Measurements from ENCODE around the gene RPRD1B. TPM values are rescaled to one million over a fixed set of nuclear protein-coding genes. Genes with fewer than 3 reads are reported as not detected.

Gene RPRD1B
- total RNA-seq, 1 donor from 2014 or later: 39.4 TPM

- Mint-ChIP-seq H3K36me3 (ENCODE audit: low read depth) (peaks cover 57% of the 10 kb centered on the region), H3K4me1 (ENCODE audit: low read depth) (peaks cover 27% of the 10 kb centered on the region), H3K27me3 (ENCODE audit: low read depth) (no peaks in the 10 kb centered on the region), H3K27ac (no peak overlapping the region), H3K9me3 (no peaks in the 10 kb centered on the region), H3K4me3 (ENCODE audit: low read depth) (no peak overlapping the region)
- DNase-seq (ENCODE audit: low spot score): no peak
- intact Hi-C loops (cut with micrococcal nuclease): loop anchor here (5.0 to 10.0 kb wide), 4 partner anchors 70 to 430 kb away; partner anchors contain the start of gene VSTM2L
These were observed 41.6 kb upstream of the RPRD1B start for GRCh38 chr20:37991908-37992307.

- intact Hi-C loops (cut with micrococcal nuclease): loop anchor here (5.0 to 10.0 kb wide), 4 partner anchors 71 to 431 kb away; partner anchors contain the start of gene VSTM2L
- no peaks in the 10 kb centered on the region for H3K27me3 Mint-ChIP-seq (ENCODE audit: low read depth)
- H3K4me3 Mint-ChIP-seq (ENCODE audit: low read depth): no peak overlapping the region
- peaks cover 60% of the 10 kb centered on the region for H3K36me3 Mint-ChIP-seq (ENCODE audit: low read depth)
- no peak overlapping the region for H3K27ac Mint-ChIP-seq
- no peak for DNase-seq (ENCODE audit: low spot score)
- peaks cover 27% of the 10 kb centered on the region for H3K4me1 Mint-ChIP-seq (ENCODE audit: low read depth)
- H3K9me3 Mint-ChIP-seq: no peaks in the 10 kb centered on the region
These were observed 40.6 kb upstream of the RPRD1B start for GRCh38 chr20:37992802-37993409.

GRCh38 chr20:37994512-37994911 is 39.0 kb upstream of the RPRD1B start:
- no peak for DNase-seq (ENCODE audit: low spot score)
- Mint-ChIP-seq H3K27me3 (ENCODE audit: low read depth) (no peaks in the 10 kb centered on the region), H3K4me1 (ENCODE audit: low read depth) (peaks cover 29% of the 10 kb centered on the region), H3K9me3 (no peaks in the 10 kb centered on the region), H3K27ac (no peak overlapping the region), H3K4me3 (ENCODE audit: low read depth) (no peak overlapping the region), H3K36me3 (ENCODE audit: low read depth) (peaks cover 63% of the 10 kb centered on the region)
- intact Hi-C loops (cut with micrococcal nuclease): loop anchor here (5.0 to 10.0 kb wide), 4 partner anchors 72 to 432 kb away; partner anchors contain the start of gene VSTM2L

- no peak for DNase-seq (ENCODE audit: low spot score)
- no peak overlapping the region for H3K4me3 Mint-ChIP-seq (ENCODE audit: low read depth)
- no peaks in the 10 kb centered on the region for H3K27me3 Mint-ChIP-seq (ENCODE audit: low read depth)
- peaks cover 61% of the 10 kb centered on the region for H3K36me3 Mint-ChIP-seq (ENCODE audit: low read depth)
- H3K27ac Mint-ChIP-seq: no peak overlapping the region
- peaks cover 20% of the 10 kb centered on the region for H3K4me1 Mint-ChIP-seq (ENCODE audit: low read depth)
- no peaks in the 10 kb centered on the region for H3K9me3 Mint-ChIP-seq
- intact Hi-C loops (cut with micrococcal nuclease): loop anchor here (10.0 kb wide), 1 partner anchor 141 kb away; no protein-coding TSS in a partner anchor
These were observed 37.5 kb upstream of the RPRD1B start for GRCh38 chr20:37995856-37996605.

DNA sequence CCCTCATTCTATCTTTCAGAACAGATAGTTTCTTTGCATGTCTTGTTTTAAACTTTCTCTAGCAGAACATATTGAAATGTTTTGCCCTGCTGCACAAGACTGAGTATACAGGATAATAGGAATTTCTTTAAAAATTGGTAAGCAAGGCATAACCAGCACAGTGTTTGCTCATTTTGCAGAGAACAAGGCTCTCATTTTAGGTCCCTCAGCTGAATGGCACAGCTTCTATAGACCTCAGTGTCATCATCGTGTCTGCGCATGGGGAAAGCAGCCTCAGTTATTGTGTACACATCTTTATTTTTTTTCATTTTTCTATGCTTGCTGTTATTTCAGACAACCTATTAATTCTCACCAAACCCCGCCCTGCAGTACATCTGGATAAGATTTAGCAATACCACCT is 36.0 kb upstream of the RPRD1B start:
- Mint-ChIP-seq H3K27me3 (ENCODE audit: low read depth) (no peaks in the 10 kb centered on the region), H3K27ac (no peak overlapping the region), H3K4me1 (ENCODE audit: low read depth) (peaks cover 24% of the 10 kb centered on the region), H3K36me3 (ENCODE audit: low read depth) (peaks cover 66% of the 10 kb centered on the region), H3K9me3 (no peaks in the 10 kb centered on the region), H3K4me3 (ENCODE audit: low read depth) (no peak overlapping the region)
- intact Hi-C loops (cut with micrococcal nuclease): loop anchor here (10.0 kb wide), 1 partner anchor 143 kb away; no protein-coding TSS in a partner anchor
- no peak for DNase-seq (ENCODE audit: low spot score)

DNA sequence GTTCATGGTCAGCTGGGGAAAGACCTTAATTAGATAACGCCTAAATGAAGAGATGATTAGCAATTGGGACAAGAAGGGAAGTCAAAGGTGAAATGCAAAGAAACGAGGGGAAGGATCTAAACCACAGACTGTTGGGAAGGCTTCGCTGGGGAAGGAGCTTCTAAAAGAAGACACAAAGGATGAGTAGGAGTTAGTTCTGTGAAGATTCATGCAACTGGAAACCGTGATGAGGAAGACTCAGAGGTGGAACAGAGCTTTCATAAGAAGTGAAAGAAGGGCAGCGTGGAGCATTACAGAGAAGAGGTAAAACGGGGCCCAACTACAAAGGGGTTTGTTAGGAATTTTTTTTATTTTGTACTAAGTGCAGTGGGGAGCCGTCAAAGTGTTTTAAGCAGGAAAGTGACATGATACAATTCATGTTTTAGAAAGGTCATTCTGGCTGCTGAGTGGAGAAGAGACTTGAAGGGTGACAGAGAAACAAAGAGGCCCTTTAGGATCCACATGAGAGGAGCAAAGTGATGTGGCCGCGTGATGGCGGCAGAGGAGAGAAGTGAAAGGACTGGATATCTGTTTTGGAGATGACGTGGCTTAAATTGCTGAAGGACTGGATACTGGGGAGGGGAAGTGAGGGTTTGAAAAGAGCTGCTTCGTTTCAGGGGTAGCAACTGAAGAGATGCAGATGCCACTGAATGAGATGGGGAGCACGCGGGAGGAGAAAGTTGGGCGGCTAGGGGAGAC is 33.9 kb upstream of the RPRD1B start:
- Mint-ChIP-seq H3K27me3 (ENCODE audit: low read depth) (no peaks in the 10 kb centered on the region), H3K36me3 (ENCODE audit: low read depth) (peaks cover 69% of the 10 kb centered on the region), H3K4me3 (ENCODE audit: low read depth) (no peak overlapping the region), H3K4me1 (ENCODE audit: low read depth) (peaks cover 22% of the 10 kb centered on the region), H3K9me3 (no peaks in the 10 kb centered on the region), H3K27ac (peak overlapping the region; percentile 7)
- intact Hi-C loops (cut with micrococcal nuclease): loop anchor here (10.0 kb wide), 2 partner anchors 55 to 145 kb away; no protein-coding TSS in a partner anchor
- DNase-seq (ENCODE audit: low spot score): no peak

DNA sequence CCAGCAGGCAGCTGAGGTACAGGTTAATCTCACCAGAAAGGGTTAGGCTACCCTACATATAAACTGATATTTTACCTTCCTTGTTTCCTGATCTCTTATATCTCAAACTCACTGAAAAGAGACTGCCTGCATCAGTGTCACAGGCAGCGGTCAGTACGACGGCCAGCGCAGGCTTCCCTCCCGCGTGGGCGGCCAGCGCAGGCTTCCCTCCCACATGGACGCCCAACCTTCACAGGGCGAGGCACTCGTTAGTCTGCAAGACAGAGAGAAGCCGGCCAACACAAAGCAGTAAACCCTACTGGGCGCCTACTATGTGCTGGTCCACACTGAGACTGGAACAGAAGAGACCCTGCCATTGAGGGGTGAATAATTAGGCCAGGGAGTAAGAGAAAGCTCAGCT is 33.3 kb upstream of the RPRD1B start:
- no peaks in the 10 kb centered on the region for H3K9me3 Mint-ChIP-seq
- H3K4me3 Mint-ChIP-seq (ENCODE audit: low read depth): no peak overlapping the region
- H3K27ac Mint-ChIP-seq: no peak overlapping the region
- peaks cover 69% of the 10 kb centered on the region for H3K36me3 Mint-ChIP-seq (ENCODE audit: low read depth)
- no peaks in the 10 kb centered on the region for H3K27me3 Mint-ChIP-seq (ENCODE audit: low read depth)
- peaks cover 22% of the 10 kb centered on the region for H3K4me1 Mint-ChIP-seq (ENCODE audit: low read depth)
- DNase-seq (ENCODE audit: low spot score): no peak
- intact Hi-C loops (cut with micrococcal nuclease): loop anchor here (10.0 kb wide), 1 partner anchor 55 kb away; no protein-coding TSS in a partner anchor

DNA sequence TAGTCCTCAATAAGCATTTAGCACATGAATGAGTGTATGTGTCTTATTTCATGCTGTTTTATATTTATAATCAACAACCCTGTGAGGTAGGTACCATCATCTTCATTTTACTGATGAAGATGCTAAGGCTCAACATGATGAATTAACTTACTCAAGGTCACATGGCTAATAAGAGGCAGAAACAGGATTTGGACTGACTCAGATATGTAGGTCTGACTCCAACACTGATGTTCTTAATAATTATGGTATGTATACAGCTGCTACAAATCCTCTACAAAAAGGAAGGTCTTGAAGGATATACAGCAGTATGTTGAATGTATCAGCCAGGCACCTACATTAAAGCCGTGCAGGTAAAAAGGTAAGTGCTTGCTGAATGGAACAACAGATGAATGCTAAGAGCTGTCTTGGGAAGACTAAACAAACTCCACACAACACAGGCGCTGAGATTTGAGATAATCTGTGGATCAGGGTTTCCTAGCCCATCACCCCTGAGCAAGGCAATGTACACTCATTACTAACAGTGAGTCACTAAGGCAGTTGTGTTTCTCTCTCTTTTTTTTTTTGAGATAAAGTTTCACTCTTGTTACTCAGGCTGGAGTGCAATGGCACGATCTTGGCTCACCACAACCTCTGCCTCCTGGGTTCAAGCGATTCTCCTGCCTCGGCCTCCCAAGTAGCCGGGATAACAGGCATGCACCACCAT is 32.2 kb upstream of the RPRD1B start:
- Mint-ChIP-seq H3K36me3 (ENCODE audit: low read depth) (peaks cover 71% of the 10 kb centered on the region), H3K9me3 (no peaks in the 10 kb centered on the region), H3K4me1 (ENCODE audit: low read depth) (peaks cover 27% of the 10 kb centered on the region), H3K4me3 (ENCODE audit: low read depth) (no peak overlapping the region), H3K27ac (no peak overlapping the region), H3K27me3 (ENCODE audit: low read depth) (no peaks in the 10 kb centered on the region)
- intact Hi-C loops (cut with micrococcal nuclease): loop anchor here (1.0 to 10.0 kb wide), 2 partner anchors 11 to 53 kb away; no protein-coding TSS in a partner anchor
- no peak for DNase-seq (ENCODE audit: low spot score)

DNA sequence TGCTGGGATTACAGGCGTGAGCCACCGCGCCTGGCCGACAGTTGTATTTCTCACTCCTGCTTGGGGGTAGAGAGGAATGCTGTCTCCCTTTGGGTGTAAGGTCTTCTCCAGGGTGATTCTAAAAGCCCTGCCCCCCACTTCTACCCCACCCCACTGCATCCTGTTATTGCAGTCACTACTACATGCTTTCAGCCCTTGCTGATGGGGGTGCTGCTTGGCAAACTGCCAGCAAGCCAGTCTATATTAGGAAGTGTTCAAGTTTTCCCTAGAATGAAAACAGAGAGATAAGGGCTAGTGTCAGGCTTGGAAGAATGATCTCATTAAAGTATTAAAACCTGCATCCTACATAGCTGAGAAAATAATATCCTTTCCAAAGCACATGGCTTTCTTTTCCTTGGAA is 31.6 kb upstream of the RPRD1B start:
- Mint-ChIP-seq H3K4me1 (ENCODE audit: low read depth) (peaks cover 32% of the 10 kb centered on the region), H3K27me3 (ENCODE audit: low read depth) (no peaks in the 10 kb centered on the region), H3K4me3 (ENCODE audit: low read depth) (no peak overlapping the region), H3K9me3 (no peaks in the 10 kb centered on the region), H3K36me3 (ENCODE audit: low read depth) (peaks cover 74% of the 10 kb centered on the region), H3K27ac (no peak overlapping the region)
- DNase-seq (ENCODE audit: low spot score): no peak
- intact Hi-C loops (cut with micrococcal nuclease): loop anchor here (1.0 to 10.0 kb wide), 2 partner anchors 12 to 53 kb away; no protein-coding TSS in a partner anchor

DNA sequence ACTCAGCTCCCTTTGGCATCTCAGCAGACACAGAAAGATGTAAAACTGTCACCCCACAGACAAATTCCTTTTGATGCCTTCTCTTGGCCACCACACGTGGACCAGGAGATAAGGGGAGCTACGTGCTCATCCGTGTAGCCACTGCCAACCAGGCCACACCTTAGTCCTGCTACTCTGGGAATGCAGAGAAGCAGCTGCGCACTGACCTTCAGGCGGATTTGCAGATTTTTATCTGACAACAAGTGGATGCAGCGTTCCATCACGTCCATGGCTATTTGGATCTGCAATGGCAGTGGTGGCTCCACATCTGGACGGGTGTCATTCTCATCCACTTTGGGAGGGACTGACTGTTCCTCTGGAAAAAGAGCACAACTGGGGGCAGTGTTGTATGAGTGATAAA is 31.1 kb upstream of the RPRD1B start:
- H3K9me3 Mint-ChIP-seq: no peaks in the 10 kb centered on the region
- H3K36me3 Mint-ChIP-seq (ENCODE audit: low read depth): peaks cover 73% of the 10 kb centered on the region
- H3K4me3 Mint-ChIP-seq (ENCODE audit: low read depth): no peak overlapping the region
- H3K27ac Mint-ChIP-seq: no peak overlapping the region
- no peak for DNase-seq (ENCODE audit: low spot score)
- peaks cover 32% of the 10 kb centered on the region for H3K4me1 Mint-ChIP-seq (ENCODE audit: low read depth)
- H3K27me3 Mint-ChIP-seq (ENCODE audit: low read depth): no peaks in the 10 kb centered on the region
- intact Hi-C loops (cut with micrococcal nuclease): loop anchor here (10.0 kb wide), 1 partner anchor 52 kb away; no protein-coding TSS in a partner anchor

GRCh38 chr20:38004416-38004815 is 29.1 kb upstream of the RPRD1B start:
- H3K4me1 Mint-ChIP-seq (ENCODE audit: low read depth): peaks cover 30% of the 10 kb centered on the region
- H3K27ac Mint-ChIP-seq: no peak overlapping the region
- no peaks in the 10 kb centered on the region for H3K27me3 Mint-ChIP-seq (ENCODE audit: low read depth)
- H3K4me3 Mint-ChIP-seq (ENCODE audit: low read depth): no peak overlapping the region
- intact Hi-C loops (cut with micrococcal nuclease): loop anchor here (10.0 kb wide), 1 partner anchor 50 kb away; no protein-coding TSS in a partner anchor
- H3K9me3 Mint-ChIP-seq: no peaks in the 10 kb centered on the region
- H3K36me3 Mint-ChIP-seq (ENCODE audit: low read depth): peaks cover 75% of the 10 kb centered on the region
- no peak for DNase-seq (ENCODE audit: low spot score)

DNA sequence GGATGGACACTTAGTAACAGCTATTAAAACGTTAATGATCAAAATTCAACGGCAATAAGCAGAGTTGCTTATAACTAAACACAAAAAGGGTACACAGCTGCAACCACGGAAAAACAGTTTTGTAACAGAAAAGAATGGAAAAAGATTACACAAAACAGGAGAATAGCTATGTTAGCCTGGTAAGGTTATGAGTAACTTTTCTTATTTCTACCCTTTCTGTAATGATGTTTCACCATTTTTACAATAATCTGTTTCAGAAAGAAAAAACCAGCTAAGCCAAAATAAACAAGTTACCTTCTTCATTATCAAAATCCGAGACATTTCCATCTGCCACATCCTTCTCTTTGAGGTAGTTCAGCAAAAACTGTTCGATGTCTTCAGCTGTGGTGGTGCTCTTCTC is 27.6 kb upstream of the RPRD1B start:
- H3K27ac Mint-ChIP-seq: peak overlapping the region; percentile 23
- no peaks in the 10 kb centered on the region for H3K9me3 Mint-ChIP-seq

More for the DNA sequence above, 27.6 kb upstream of the RPRD1B start:
- peaks cover 24% of the 10 kb centered on the region for H3K4me1 Mint-ChIP-seq (ENCODE audit: low read depth)
- intact Hi-C loops (cut with micrococcal nuclease): loop anchor here (10.0 kb wide), 1 partner anchor 49 kb away; no protein-coding TSS in a partner anchor
- peaks cover 71% of the 10 kb centered on the region for H3K36me3 Mint-ChIP-seq (ENCODE audit: low read depth)
- no peak for DNase-seq (ENCODE audit: low spot score)
- no peak overlapping the region for H3K4me3 Mint-ChIP-seq (ENCODE audit: low read depth)
- no peaks in the 10 kb centered on the region for H3K27me3 Mint-ChIP-seq (ENCODE audit: low read depth)

Measured in activated T-helper 2 cell treated with anti-CD3 and anti-CD28 coated beads, Interferon-gamma antibody, Interleukin-2, Interleukin-4, amounts not matched to agents 10 μg/mL and 5 μg/mL and 100 μg/mL, durations not matched to agents 14 hours and 24 hours and 36 hours (primary cell).